Ramos (cell line): Measurements from ENCODE around the gene PRLHR.

ENCODE experiments used
- in situ Hi-C: fragments of 300-500 bp; cut with MboI; formaldehyde crosslinking; loops from one replicate; pipeline ENCODE4 v1.14.3; 2022; ENCODE audit warnings: low sequenced_read_pairs; ENCODE audit not compliant: unreplicated experiment

PRLHR gene

GRCh38 chr10:118590334-118590733 lies 5.1 kb downstream of the PRLHR start:
- in situ Hi-C loops, result no loop called here

DNA sequence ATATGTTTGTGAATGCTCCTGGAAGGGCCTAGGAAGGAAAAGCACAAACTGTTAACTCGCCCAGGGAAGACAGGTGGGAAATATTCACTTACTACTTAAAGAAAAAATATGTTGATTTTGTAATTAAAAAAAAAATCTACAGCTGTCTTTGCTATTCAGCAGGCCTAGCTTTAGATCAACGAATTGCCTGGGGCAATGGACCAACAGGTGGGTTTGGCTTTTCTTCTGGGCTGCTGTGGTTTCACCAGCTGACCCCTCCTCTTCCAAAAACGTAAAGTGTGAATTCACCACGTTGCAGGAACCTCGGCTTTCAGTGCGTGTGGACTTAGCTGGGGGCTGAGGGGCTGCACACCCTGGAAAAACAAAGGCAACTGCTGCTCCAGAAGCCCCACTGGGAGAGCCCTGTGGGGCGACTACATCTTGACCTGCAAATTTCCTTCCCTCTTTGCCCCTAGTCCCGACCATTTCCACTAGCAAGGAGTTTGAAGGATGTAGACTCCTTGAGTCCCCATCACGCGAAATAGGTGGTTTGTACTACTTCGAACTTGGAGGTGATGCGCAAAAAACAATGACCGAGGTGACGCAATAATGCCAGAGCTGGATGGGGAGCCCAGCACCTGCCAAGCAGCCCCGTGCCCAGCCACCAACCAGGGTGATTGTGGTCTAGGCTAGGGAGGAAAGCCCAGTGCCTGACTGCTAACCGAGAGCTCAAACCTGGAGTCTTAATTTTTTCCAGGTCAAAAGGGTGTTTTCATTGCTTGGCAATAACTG lies 7.4 kb downstream of the PRLHR start:
- in situ Hi-C loops, result no loop called here

- in situ Hi-C loops, result no loop called here
Observed at GRCh38 chr10:118586911-118587310, 8.5 kb downstream of the PRLHR start.

DNA sequence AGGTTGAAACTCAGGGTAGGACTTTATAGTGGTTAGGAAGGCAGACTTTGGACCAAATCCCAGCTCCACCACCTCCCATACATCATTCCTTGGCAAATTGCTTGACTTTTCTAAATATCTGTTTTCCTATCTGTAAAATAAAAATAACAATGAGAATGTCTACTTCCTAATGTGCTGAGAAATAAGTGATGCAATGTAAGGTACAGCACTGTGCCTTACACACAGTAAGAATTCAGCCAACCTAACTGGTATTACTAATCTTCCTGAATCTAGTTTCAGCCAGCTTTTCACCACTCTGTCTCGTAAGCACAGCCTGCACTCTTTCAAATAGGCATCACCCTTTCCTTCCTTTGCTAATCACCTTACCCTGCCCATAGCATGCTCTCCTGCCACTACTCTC lies 9.7 kb downstream of the PRLHR start:
- in situ Hi-C loops, result no loop called here

DNA sequence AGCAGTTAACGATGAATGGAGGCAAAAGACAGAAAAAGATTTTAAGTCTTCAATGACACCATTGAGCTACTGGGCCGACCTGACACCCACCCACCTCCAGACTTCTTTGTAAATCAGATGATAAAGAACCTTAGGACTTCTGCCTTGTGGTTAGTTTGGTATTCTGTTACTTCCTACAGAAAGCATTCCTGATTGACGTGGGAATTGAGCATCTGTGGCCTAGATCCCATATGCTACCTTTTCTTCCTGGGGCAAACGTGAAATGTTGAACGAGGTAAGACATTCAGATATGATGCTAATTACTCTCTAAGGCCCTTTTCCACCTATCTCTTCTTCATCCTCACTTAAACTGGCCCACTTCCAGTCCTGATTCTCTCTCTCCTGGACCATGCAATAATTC lies 10.2 kb downstream of the PRLHR start:
- in situ Hi-C loops, result no loop called here

GRCh38 chr10:118584181-118584954 lies 11.1 kb downstream of the PRLHR start:
- in situ Hi-C loops, result no loop called here

GRCh38 chr10:118583611-118584010 lies 11.8 kb downstream of the PRLHR start:
- in situ Hi-C loops, result no loop called here

- in situ Hi-C loops, result no loop called here
Observed at GRCh38 chr10:118582511-118582910, 12.9 kb downstream of the PRLHR start.

DNA sequence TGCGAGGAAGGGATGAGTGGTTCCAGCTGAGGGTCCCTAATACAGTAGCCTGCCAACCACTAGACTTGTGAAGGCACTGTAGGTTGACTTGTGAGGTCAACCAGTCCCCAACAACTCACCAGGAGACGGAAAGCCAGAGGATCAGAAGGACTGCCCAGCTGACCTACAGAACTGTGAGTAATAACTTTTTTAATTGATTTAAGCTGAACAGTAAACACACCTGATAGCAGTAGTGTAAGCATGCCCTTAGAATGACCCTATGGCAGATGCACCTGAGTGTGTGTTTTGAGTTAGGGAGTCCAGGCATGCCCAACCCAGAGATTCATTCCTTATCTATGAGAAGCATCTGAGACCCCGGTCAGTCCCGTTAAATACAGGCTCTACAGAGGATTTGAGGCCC lies 14.1 kb downstream of the PRLHR start:
- in situ Hi-C loops, result no loop called here

DNA sequence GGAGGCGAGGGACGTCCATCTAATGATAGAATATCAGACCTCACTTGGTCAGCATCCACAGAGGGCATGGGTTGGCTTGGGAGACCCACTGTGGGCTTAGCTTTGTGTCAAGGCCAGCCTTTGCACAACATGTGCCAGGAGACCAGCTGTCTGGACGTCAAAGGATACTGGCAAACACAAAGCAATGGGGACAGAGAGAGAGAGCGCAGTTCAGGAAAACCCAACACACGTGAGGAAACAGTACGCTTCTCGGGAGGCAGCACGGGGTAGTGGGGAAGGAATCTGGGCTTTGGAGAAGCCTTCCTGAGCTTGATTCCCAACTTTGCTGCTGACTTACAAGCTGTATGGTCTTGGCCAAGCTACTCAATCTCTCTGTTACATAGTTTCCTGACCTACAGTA lies 14.7 kb downstream of the PRLHR start:
- in situ Hi-C loops, result no loop called here

DNA sequence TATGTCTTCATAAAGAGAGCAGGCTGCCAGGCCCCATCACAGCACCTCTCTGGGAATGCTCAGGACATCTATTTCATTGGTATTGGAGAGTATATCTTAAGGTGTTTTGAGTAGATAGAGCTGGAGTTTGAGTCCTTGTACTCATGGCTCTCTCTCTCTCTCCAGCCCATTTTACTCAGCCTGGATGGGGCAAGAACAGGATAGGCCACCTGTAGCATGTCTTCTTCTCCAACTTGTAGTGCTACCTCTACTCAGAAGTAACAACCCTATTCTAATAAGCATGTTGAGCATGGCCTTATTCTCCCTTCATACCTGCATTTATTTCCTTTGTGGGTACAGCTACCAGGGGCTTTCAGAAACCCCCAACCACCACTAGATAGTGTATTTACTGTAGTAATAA lies 21.9 kb downstream of the PRLHR start:
- in situ Hi-C loops, result loop anchor here (25.0 kb wide), 2 partner anchors 614 to 864 kb away; partner anchors contain the start of gene PRDX3

- in situ Hi-C loops, result loop anchor here (25.0 kb wide), 2 partner anchors 615 to 865 kb away; partner anchors contain the start of gene PRDX3
Observed at GRCh38 chr10:118572256-118573041, 23.0 kb downstream of the PRLHR start.

- in situ Hi-C loops, result loop anchor here (25.0 kb wide), 2 partner anchors 616 to 866 kb away; partner anchors contain the start of gene PRDX3
Observed at GRCh38 chr10:118571123-118571522, 24.3 kb downstream of the PRLHR start.

- in situ Hi-C loops, result loop anchor here (25.0 kb wide), 2 partner anchors 617 to 867 kb away; partner anchors contain the start of gene PRDX3
Observed at GRCh38 chr10:118570591-118570990, 24.9 kb downstream of the PRLHR start.

- in situ Hi-C loops, result loop anchor here (10.0 to 25.0 kb wide), 3 partner anchors 285 to 867 kb away; partner anchors contain the start of gene PRDX3
Observed at GRCh38 chr10:118569882-118570252, 25.6 kb downstream of the PRLHR start.

GRCh38 chr10:118569241-118569881 lies 26.1 kb downstream of the PRLHR start:
- in situ Hi-C loops, result loop anchor here (10.0 to 25.0 kb wide), 3 partner anchors 285 to 868 kb away; partner anchors contain the start of gene PRDX3

DNA sequence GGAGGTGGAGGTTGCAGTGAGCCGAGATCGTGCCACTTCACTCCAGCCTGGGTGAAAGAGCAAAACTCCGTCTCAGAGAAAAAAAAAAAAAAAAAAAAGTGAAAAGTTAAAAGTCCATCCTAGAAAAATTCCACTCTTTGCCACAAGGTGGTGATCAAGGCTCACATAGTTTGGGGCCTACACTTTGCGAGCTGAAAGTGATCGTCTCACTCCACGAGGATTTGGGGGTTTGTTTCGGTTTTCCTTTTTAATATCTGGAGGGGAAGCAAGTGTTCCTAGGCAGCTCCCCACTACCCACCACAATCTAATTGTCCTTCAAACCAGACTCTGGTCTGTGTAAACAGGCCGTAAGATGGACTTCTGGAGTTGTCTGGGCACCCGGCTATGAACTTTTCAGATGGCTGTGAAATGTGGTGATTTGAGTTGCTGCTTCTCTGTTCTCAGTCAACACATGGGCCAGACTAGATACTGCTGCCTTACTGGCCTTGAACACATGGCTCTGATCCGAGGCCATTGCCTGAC lies 27.1 kb downstream of the PRLHR start:
- in situ Hi-C loops, result loop anchor here (10.0 to 25.0 kb wide), 3 partner anchors 286 to 869 kb away; partner anchors contain the start of gene PRDX3

DNA sequence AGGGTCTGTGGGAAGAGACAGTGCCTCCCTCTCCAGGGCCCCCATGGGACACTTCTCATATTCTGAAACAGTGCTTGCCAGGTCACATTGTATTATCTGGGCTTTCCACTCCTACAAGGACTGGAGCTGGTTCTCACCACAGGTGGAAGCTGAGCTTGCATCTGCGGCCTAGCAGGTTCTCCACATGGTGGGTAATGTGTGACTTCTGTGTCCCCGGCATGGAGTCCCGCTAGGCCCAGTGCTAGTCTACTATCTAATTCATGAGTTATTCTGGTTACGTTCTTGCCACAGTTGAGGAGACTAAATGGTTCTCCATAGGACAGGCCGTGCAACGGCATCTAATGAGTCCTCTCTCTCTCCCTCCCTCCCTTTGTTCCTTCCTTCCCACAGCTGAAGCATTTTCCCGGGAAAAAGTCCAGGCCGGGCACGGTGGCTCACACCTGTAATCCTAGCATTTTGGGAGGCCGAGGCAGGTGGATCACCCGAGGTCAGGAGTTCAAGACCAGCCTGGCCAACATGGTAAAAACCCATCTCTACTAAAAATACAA lies 27.7 kb downstream of the PRLHR start:
- in situ Hi-C loops, result loop anchor here (10.0 to 25.0 kb wide), 3 partner anchors 287 to 870 kb away; partner anchors contain the start of gene PRDX3

- in situ Hi-C loops, result loop anchor here (10.0 to 25.0 kb wide), 3 partner anchors 288 to 870 kb away; partner anchors contain the start of gene PRDX3
Observed at GRCh38 chr10:118566911-118567310, 28.5 kb downstream of the PRLHR start.
